SH-SY5Y (cell line): Measurements from ENCODE around the gene ZNF507.

Experiments
- GATA2 ChIP-seq: IDR thresholded peaks from 2 replicates; pipeline ENCODE4 v1.6.1; 2011; ENCODE audit warnings: mild to moderate bottlenecking, low read depth, low read length
- GATA3 ChIP-seq: IDR thresholded peaks from 2 replicates; pipeline ENCODE4 v1.6.1; 2011; ENCODE audit warnings: low read depth, mild to moderate bottlenecking, low read length, moderate library complexity

DNA sequence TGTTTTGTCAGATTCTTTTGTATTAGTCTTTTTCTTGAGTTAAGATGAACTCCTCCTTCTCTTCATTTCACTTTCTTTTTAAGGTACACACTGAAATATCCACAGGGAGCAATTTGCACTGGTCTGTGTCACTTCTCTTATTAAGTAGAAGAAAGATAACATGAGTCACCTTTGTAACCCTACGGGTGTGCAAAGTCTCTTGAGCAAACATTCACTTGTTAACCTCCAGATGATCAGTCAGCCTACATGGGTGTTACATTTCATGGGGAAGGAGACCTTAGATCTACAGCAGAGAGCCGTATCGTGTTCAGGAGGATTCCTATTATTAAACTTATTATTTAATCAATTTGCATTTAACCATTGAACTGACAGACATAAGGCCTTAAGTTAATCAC lies 5.1 kb downstream of the ZNF507 start:
- TF ChIP-seq GATA2 = no peak
- TF ChIP-seq GATA3 = no peak
